HG03342 (cell line): ENCODE measurements around the gene KDM3B.
"Not testable (repeated sequence)": the region's sequence is repeated elsewhere in the genome, so short reads cannot be mapped to it uniquely, and the experiment has no call there.

Experiments
- ATAC-seq: cut with Tn5 transposase; IDR thresholded peaks from one replicate; pipeline ENCODE4 v1.9.1; 2021; ENCODE audit warnings: mild to moderate bottlenecking, moderate library complexity; ENCODE audit not compliant: unreplicated experiment

Gene KDM3B, protein sequence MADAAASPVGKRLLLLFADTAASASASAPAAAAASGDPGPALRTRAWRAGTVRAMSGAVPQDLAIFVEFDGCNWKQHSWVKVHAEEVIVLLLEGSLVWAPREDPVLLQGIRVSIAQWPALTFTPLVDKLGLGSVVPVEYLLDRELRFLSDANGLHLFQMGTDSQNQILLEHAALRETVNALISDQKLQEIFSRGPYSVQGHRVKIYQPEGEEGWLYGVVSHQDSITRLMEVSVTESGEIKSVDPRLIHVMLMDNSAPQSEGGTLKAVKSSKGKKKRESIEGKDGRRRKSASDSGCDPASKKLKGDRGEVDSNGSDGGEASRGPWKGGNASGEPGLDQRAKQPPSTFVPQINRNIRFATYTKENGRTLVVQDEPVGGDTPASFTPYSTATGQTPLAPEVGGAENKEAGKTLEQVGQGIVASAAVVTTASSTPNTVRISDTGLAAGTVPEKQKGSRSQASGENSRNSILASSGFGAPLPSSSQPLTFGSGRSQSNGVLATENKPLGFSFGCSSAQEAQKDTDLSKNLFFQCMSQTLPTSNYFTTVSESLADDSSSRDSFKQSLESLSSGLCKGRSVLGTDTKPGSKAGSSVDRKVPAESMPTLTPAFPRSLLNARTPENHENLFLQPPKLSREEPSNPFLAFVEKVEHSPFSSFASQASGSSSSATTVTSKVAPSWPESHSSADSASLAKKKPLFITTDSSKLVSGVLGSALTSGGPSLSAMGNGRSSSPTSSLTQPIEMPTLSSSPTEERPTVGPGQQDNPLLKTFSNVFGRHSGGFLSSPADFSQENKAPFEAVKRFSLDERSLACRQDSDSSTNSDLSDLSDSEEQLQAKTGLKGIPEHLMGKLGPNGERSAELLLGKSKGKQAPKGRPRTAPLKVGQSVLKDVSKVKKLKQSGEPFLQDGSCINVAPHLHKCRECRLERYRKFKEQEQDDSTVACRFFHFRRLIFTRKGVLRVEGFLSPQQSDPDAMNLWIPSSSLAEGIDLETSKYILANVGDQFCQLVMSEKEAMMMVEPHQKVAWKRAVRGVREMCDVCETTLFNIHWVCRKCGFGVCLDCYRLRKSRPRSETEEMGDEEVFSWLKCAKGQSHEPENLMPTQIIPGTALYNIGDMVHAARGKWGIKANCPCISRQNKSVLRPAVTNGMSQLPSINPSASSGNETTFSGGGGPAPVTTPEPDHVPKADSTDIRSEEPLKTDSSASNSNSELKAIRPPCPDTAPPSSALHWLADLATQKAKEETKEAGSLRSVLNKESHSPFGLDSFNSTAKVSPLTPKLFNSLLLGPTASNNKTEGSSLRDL (N-terminal part only)

DNA sequence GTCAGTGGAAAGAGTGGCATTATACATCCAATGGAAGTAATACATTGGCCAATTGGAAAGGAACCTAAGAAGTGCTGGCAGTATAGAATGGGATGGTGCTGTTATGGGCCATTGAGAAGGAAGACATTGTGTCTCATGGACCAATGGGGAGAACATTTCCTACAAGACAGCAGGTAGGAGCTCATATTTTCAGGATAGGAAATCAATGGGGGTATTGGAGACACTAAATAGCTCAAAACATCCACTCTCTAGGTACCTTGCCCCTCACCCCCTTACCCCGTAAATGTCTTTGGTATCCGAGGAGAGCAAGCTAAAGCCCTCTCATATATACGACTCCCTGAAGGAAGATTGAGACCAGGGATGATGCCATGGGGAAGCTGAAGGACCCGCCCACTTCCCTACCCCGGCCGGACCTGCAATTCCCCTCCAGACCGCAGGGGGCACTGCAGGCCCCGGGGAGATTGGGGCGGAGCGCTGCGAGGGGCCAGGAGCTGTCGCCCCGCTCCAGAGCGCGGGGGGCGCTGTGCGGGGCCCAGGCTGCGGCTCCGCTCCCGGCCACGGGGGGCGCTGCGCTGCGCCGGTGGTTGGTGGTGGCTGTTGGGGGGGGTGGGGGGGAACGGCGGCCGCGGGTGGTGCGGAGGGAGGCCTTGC lies at the start of gene KDM3B:
Gene KDM3B, plus strand, starts transcription at position 615 of the 651 bp plus-strand sequence. CDS start 111 bp downstream, outside the sequence.
- peak; percentile 69 for ATAC-seq

DNA sequence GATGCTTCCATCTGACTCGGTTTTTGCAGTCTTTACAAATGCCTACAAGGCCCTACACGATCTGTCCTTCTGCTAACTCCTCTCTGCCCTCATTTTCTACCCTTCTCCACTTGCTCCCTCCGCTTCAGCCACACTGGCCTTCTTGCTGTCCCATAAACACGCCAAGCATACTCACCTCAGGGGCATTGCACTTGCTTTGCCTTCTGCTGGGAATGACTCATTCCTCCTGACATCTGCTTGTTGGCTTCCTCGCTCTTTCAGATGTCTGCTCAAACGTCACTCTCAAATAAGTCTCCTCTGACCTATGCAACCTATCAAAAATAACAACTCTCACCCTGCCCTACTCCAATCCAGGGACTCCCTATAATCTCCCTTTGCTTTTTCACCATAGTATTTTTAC lies 49.1 kb upstream of the KDM3B start:
- no peak for ATAC-seq

DNA sequence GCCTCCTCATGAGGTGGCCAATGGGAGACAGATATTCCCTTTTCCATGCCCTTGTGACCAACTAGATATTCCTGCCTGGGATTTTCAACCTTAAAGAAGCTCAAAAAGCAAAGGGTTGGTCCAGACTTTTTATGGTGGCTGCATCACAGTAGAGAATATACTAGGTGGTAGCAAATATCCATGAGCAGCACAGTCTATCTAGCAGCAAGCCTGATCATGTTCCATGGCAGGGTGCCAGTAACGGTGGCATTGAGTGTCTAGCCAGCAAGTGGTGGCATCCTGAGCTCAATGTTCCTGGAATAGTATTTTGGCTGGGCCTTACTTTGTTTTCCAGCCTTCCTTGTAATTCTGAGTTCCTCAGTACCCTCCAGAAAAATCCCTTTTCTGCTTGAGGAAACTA lies 46.7 kb upstream of the KDM3B start:
- no peak for ATAC-seq

DNA sequence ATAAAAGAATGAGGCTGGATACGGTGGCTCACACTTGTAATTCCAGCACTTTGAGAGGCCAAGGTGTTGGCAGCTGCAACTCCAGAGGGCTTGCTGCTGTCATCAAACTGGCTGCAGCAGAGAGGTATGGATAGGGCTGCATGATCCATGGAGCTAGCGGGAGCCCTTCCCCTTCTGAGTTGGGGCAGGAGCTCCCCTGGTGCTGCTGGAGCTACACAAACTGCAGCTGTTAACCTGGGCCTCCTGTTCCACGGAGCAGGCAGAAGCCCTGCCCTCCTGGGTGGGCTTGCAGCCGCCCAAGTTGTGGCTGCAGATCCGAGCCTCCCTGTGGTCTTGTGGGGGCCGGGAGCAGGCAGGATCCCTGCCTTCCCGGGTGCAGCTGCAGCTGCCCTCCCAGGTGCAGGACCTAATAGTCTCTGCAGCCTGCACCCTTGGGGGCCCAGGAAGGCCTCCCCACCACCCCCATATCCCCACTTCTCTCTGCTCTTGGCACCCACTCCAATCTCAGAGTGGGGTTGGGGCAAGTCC lies 36.7 kb upstream of the KDM3B start:
- ATAC-seq: no peak

DNA sequence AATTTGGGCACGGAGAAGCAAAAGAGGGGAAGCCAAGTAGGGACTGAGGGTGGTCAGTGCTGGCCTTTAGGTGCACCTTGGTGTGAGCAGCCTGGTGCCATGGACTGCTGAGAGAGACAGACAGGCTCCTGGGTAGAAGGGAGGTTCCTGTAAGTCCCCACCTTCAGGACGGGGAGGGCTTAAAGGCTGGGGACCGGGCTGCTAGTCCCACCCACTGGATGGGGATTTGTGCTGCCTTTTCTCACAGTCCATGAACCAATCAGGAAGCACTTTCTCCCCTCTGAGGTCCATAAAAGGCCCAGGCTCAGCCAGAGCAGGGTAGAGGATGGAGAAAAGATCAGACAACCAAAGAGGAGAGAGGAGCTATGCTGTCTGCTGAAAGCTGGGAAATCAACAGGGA lies 36.1 kb upstream of the KDM3B start:
- ATAC-seq: no peak

DNA sequence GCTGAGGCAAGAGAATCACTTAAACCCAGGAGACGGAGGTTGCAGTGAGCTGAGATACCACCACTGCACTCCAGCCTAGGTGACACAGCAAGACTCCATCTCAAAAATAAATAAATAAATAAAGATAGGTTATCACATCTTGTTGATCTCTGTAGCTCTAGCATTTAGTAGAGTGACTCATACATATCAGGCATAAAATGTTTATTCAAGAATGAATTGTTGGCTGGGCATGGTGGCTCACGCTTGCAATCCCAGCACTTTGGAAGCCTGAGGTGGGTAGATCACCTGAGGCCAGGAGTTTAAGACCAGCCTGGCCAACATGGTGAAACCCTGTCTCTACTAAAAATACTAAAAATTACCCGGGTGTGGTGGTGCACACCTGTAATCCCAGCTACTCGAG lies 34.3 kb upstream of the KDM3B start:
- not testable (repeated sequence) for ATAC-seq

DNA sequence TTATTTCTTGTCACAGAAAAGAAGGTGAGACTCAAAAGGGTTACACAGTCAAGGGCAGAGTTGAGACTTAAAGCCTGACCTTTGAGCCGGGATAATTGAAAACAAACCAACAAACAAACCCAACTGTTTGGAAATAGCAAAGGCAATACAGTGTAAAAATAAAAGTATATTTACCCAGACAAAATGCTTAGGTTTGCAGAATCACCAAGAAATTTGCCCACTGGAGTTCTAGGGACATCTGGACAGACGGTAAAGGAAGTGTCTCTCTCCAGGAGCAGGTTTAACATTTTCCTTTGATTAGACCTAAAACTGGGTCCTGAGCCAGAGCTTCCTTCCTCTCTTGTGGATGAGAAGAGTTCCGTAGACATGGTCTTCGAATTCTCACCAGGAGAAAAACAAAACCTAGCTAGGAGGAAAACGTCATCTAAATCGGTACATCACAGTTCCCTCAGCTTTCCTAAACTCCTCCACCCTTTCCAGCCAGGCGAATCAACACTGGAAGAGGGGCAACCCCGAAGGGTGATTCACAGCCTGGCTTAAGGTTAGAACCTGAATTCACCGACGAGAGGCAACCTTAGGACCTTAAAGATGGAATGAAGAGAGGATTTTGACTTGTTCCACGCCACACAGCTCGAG lies 21.6 kb upstream of the KDM3B start:
- ATAC-seq: no peak

DNA sequence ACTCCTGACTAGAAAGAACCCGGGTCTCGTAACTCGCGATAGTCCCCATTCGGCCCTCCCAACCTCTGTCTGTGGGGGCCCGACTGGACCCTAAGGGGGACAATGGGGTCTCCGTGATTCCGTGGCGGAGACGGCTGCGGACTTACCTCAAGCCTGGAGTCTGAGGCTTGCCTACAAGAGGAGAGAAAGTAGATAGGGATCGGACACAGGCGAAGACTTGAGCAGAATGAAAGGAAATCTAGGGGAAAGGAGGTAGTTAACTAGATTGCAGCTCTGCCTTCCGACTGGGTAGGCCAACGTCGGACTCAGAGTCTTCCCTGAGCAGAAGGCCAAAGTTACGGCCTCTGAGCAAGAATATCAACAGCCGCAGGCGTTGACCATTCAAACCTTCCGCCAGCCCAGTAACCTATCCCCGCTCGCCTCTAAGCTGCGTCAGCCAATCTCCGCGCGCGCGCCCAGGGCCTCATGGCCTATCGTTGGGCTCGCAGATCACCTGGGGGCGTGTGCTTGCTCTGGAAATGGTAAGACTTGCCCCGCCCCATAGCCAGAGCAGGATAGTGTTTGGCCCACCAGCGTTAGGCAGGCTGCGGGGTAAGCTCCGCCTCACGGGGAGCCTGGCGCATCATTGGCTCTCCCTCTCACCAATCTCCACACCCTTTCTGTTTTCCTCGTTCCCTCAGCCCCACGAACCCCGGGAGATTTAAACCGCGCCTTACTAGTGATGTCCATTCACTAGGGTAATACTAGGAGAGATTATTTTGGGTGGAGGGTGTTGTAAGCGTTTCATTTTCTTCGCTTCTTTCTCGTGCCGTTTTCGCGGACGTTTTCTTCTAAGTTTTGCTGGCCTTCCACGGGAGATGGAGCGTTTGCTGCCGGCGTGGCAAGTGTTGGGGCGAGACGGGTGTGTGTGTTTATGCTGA lies 20.8 kb upstream of the KDM3B start, which contains the start of gene CDC25C:
Gene CDC25C, minus strand, starts transcription at position 356 of the 920 bp plus-strand sequence. CDS start 624 bp downstream, outside the sequence.
- peak; percentile 99 for ATAC-seq

DNA sequence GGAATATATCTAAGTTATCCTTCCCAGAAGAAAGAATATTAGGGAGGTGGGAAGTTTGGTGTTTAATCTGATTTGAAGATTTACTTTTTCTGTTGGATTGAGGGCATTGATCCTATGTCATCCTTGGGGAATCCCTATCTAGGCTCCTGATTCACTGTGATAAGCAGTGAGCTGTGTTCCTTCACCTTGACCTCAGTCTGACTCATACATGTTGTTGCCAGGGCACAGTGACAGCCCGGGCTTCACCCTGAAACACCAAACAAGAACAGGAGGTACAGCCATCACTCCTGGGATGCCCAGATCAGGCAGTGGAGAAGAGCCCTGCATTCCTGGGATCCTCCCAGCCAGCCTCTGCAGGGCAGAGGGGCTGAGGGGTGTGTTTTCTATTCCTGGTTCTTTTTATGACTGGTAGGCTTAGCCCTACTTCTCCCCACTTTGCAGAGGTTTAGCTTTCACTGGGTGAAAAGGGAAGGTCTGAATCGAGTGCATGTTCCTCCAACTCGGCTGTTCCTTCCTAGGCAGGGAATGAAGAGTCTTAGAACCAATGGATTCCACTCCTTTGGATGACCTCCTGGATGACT lies 17.5 kb upstream of the KDM3B start:
- no peak for ATAC-seq

DNA sequence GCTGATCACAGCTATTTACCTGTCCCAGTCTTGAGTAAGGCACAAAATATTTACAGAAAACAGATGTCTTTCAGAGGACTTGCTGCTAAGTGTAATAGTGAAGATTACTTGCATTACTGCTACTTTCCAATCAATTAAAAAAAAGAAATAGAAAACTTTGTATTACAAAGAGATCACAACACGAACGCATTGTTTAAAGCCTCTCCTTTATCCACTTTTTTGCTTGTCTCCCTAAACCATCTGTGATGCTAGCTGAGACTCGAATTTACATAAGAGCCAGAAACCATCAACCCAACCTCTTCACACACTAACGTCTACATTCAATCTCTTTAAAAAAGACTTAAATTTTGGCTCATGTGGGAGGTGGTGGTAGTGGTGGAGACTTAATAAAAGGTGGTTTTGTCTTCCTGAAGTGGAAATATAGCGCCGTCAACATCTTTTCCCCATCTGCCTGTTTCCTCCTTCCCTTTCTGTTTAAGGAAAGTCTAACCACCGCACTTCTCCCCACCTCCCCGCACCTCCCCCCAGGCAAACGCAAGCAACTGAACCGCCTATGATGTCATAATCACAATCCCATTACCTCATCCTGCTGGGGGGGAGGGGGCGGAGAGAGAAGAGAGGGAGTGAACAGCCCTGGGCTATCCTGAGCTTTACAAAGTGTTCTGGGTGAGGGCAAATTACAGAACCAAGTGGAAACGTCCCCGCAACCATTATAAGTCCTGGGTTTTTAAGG lies 15.4 kb upstream of the KDM3B start:
- peak; percentile 17 for ATAC-seq

DNA sequence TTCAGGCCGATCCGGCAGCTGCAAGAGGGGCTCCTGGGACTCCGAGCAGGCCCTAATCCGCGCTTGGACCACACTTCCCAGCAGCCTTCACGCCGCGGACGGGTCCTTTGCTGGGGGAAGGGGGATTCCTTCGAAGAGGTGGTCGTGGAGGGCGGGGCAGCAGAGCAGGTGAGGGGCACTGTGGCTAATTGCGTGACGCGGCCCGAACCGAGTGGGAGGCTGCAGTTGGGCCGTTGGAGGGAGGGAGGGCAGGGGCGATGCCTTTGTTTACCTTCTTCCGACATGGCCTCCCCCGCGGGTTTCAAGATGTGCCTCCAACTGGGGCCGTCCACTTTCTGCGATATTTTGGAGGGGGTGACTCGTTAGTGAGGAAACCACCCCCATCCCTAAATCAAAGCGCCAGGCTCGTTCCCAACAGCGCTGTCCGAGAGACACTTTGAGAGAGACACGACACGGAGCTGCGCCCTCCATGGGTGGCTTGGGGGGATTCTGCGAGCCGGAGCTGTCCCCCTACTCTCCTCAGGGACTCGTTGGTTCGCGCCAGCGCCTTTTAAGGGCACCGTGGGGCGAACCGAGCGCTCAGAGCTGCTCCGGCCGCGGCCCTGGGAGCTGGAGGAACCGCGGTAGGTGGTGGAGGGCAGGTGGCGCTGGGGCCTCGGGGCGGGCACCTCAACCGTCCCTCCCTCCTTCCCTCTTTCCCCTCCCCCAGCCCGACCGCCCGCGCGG lies 14.6 kb upstream of the KDM3B start, which contains the start of gene FAM53C:
Gene FAM53C, plus strand, starts transcription at position 582 of the 726 bp plus-strand sequence. CDS start 3,070 bp downstream, outside the sequence.
- ATAC-seq: peak; percentile 85

DNA sequence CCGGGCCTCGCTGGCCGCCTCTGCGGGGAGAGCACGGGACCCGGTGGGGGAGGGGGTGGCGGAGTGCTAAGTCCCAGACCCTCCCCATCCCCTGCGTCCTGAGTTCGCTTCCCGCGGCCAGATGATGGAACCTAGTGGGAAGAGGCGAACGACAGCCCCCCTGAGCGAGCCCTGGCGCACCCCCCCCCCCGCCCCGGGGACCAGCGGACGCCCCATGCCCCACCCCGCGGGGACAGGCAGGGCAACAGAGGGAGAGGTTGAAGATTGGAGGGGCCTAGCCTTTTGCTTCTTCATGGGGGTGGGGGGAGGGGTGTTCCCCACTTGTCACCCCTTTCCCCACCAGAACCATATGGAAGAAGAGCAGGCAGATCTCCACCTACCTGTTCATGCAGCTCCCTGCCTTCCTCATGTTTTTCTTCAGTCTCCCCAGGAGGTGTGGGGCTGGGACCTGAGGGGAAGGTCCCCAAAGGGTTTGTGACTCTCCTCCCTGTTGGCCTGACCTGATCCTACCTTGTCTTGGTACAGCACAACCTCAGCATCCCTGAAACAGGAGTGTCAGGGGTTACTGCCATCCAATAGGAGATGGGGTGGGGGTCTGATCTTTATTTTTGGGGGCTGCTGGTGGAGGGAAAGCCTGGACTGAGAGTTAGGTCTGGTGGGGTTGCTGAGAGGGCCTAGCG lies 13.9 kb upstream of the KDM3B start:
- ATAC-seq: no peak

DNA sequence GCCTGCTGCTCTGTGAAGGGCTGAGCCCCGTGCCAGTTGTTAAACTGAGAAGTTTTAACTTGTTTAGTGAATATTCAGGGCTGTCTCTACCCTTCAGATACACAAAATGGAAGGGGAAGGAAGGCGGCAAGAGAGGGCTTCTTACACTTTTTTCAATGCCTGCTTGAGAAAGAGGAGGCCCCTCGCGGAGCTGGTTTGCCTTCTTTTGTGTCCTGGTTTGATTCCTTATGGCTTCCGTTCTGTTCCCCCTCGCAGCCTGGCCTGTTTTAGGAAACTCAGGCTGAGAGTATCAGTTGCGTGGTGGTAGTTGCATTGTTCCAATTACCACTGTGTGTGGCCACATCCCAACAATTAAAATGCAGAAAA lies 13.4 kb upstream of the KDM3B start:
- ATAC-seq: no peak

DNA sequence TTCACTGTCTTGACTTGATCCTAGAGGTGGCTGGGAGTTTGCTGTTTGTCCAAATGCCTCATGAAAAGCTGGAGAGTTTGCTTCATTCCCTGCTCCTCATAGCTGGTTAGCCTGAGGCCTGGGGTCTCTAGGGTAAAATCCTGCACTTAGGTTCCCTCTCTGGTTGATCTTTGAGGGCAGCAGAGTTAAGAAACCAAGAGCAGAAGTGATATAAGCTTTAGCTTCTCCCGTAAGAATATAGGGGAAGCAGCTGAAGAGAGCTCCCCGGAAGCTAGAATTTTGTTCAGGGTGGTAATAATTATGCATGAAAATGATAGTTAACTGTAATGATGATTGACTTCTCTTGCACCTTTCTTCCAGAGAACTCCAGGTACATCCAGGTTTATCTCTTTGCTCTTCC lies 13.0 kb upstream of the KDM3B start:
- no peak for ATAC-seq

DNA sequence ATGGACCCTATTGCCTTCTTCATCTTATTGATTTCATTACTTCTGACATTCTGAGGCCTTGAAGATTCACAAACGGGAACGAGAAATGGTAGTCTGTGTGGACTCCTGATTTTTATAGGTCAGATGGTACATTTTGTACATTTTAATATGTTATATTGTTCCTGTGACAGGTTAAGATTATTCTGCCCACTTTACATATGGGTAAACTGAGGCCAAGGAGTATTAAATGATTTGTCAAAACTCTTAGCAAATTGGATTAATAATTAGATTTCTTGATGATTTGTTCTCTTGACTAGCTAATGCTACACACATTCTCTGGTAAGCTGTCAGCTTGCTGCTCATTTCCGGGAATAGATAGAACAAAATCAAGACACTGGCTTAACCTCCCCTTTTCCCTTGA lies 12.5 kb upstream of the KDM3B start:
- no peak for ATAC-seq

DNA sequence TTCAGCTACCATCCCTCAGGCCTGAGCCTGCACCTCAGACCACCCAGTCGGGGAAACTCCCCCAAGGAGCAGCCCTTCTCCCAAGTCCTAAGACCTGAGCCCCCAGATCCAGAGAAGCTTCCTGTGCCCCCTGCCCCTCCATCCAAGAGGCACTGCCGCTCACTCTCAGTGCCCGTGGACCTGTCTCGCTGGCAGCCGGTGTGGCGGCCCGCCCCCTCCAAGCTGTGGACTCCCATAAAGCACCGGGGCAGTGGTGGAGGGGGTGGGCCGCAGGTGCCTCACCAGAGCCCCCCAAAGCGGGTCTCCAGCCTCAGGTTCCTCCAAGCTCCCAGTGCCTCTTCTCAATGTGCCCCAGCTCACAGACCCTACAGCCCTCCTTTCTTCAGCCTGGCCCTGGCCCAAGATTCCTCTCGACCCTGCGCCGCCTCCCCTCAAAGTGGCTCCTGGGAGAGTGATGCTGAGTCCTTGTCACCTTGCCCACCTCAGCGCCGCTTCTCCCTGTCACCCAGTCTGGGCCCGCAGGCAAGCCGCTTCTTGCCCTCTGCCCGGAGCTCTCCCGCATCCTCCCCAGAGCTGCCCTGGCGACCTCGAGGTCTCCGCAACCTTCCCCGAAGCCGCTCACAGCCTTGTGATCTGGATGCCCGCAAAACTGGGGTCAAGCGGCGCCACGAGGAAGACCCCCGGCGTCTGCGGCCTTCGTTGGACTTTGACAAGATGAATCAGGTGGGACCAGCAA lies 7.4 kb upstream of the KDM3B start:
- ATAC-seq: no peak
